PC-3 (cell line): ENCODE data around the gene LIMA1.

Experiments used
- EZH2phosphoT487 ChIP-seq: fragments of 300-600 bp; sonication (generic); IDR thresholded peaks from 2 replicates; pipeline ENCODE4 v1.6.1; 2018; ENCODE audit warnings: mild to moderate bottlenecking, antibody characterized with exemption, low read length, borderline replicate concordance
- TF ChIP-seq, protein P1 (sequence below): fragments of 300-600 bp; sonication (generic); conservative IDR thresholded peaks from 2 replicates; pipeline ENCODE4 v1.5.1; 2017; ENCODE audit warnings: antibody characterized with exemption, low read depth, mild to moderate bottlenecking, low read length

DNA sequence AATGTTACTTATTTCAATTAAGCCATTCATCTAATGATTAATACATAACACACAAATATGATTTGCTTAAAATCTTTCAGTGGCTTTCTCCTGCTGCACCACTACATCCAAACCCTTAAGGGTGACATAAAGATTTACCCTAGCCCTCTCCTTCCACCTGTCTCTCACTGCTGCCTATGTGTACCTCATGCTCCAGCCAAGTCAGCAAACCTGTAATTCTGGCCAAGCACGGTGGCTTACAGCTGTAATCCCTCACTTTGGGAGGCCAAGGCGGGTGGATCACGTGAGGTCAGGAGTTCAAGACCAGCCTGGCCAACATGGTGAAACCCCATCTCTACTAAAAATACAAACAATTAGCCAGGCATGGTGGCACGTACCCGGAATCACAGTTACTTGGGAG lies 84.5 kb downstream of the LIMA1 start:
- TF ChIP-seq, protein P1, sequence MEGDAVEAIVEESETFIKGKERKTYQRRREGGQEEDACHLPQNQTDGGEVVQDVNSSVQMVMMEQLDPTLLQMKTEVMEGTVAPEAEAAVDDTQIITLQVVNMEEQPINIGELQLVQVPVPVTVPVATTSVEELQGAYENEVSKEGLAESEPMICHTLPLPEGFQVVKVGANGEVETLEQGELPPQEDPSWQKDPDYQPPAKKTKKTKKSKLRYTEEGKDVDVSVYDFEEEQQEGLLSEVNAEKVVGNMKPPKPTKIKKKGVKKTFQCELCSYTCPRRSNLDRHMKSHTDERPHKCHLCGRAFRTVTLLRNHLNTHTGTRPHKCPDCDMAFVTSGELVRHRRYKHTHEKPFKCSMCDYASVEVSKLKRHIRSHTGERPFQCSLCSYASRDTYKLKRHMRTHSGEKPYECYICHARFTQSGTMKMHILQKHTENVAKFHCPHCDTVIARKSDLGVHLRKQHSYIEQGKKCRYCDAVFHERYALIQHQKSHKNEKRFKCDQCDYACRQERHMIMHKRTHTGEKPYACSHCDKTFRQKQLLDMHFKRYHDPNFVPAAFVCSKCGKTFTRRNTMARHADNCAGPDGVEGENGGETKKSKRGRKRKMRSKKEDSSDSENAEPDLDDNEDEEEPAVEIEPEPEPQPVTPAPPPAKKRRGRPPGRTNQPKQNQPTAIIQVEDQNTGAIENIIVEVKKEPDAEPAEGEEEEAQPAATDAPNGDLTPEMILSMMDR, result no peak
- no peak for TF ChIP-seq EZH2phosphoT487
